SK-N-SH (cell line): ENCODE measurements around the gene OGFOD2. TPM values are rescaled to one million over a fixed set of nuclear protein-coding genes. Genes with fewer than 3 reads are reported as not detected.

Source experiments
- CTCF ChIA-PET: fragments of 300-600, 350-600 bp; formaldehyde crosslinking; extraction: SDS; loops from one replicate; lab custom pipeline; 2021; lab: Yijun Ruan, JAX
- POLR2A ChIA-PET: fragments of 350-600 bp; sonication (Branson Sonifier 250); formaldehyde crosslinking; extraction: SDS; loops from one replicate; lab custom pipeline; 2020; ENCODE audit warnings: antibody characterized with exemption, inconsistent platforms; lab: Yijun Ruan, JAX
- DNase-seq: peaks from one replicate; pipeline ENCODE4 v3.0.0; 2012
- H2AFZ ChIP-seq: fragments of 200-600 bp; sonication (generic); 2 replicates; pipeline ENCODE4 v1.8.1; 2016; ENCODE audit warnings: antibody characterized with exemption, mild to moderate bottlenecking, low read depth
- H3F3A ChIP-seq: fragments of 200-600 bp; sonication (generic); replicated peaks from 2 replicates; pipeline ENCODE3; 2016; ENCODE audit warnings: antibody characterized with exemption, mild to moderate bottlenecking; ENCODE audit not compliant: insufficient read depth
- H3K27ac ChIP-seq, 2 experiments: fragments of 200-500 bp in 1 of 2; fragments of 200-600 bp in 1 of 2; sonication (Bioruptor generic) in 1 of 2; sonication (generic), shearing (Covaris generic) in 1 of 2; 2 replicates each; pipeline versions ENCODE4 v1.5.1 to v1.6.1; 2014 to 2016; ENCODE audit warnings: low read depth in 2 of 2, inconsistent platforms in 1 of 2, low read length in 1 of 2, mild to moderate bottlenecking in 1 of 2, mixed read lengths in 1 of 2
- H3K27me3 ChIP-seq: fragments of 200-600 bp; sonication (generic), shearing (Covaris generic); 2 replicates; pipeline ENCODE4 v1.6.1; 2016; ENCODE audit warnings: mixed run types; ENCODE audit not compliant: insufficient read depth
- H3K36me3 ChIP-seq, 2 experiments: fragments of 200-500 bp in 1 of 2; fragments of 200-600 bp in 1 of 2; sonication (Bioruptor generic) in 1 of 2; sonication (generic) in 1 of 2; replicated peaks in 1 of 2; 2 replicates each; pipeline versions ENCODE3 to v1.5.1; 2014 to 2016; ENCODE audit warnings: low read length in 1 of 2, mild to moderate bottlenecking in 1 of 2; ENCODE audit not compliant: insufficient read depth in 2 of 2, control insufficient read depth in 1 of 2
- H3K4me1 ChIP-seq, 2 experiments: fragments of 200-500 bp in 1 of 2; fragments of 200-600 bp in 1 of 2; sonication (Bioruptor generic) in 1 of 2; sonication (generic), shearing (Covaris generic) in 1 of 2; 2 replicates each; pipeline versions ENCODE4 v1.5.1 to v1.6.1; 2014 to 2016; ENCODE audit warnings: low read depth in 1 of 2, low read length in 1 of 2, mixed run types in 1 of 2; ENCODE audit not compliant: insufficient read depth in 2 of 2, control insufficient read depth in 1 of 2
- H3K4me2 ChIP-seq: fragments of 200-600 bp; sonication (generic), shearing (Covaris generic); 2 replicates; pipeline ENCODE4 v1.6.1; 2017; ENCODE audit warnings: mixed run types
- H3K4me3 ChIP-seq, 2 experiments: fragments of 200-500 bp in 1 of 2; fragments of 200-600 bp in 1 of 2; sonication (Bioruptor generic) in 1 of 2; sonication (generic), shearing (Covaris generic) in 1 of 2; 2 replicates each; pipeline versions ENCODE4 v1.5.1 to v1.8.1; 2014 to 2016; ENCODE audit warnings: low read depth in 2 of 2, inconsistent platforms in 1 of 2, low read length in 1 of 2, mild to moderate bottlenecking in 1 of 2, mixed read lengths in 1 of 2, moderate library complexity in 1 of 2
- H3K79me2 ChIP-seq: fragments of 200-600 bp; sonication (generic); 2 replicates; pipeline ENCODE4 v1.8.1; 2017; ENCODE audit warnings: mild to moderate bottlenecking; ENCODE audit not compliant: insufficient read depth
- H3K9ac ChIP-seq: fragments of 200-600 bp; sonication (generic); 2 replicates; pipeline ENCODE4 v1.6.1; 2017; ENCODE audit warnings: mixed run types
- H3K9me2 ChIP-seq: fragments of 200-600 bp; sonication (generic); 2 replicates; pipeline ENCODE4 v1.6.1; 2017; ENCODE audit warnings: mixed run types
- H3K9me3 ChIP-seq: fragments of 200-600 bp; sonication (generic); 2 replicates; pipeline ENCODE4 v1.6.1; 2017; ENCODE audit warnings: mixed run types, mild to moderate bottlenecking, moderate library complexity
- H4K20me1 ChIP-seq: fragments of 200-600 bp; sonication (generic); 2 replicates; pipeline ENCODE4 v1.6.1; 2017; ENCODE audit warnings: mild to moderate bottlenecking, mixed run types; ENCODE audit not compliant: insufficient read depth
- EP300 ChIP-seq, 2 experiments: IDR thresholded peaks; 2 replicates each; pipeline versions ENCODE4 v1.4.0 to v1.6.1; 2012; ENCODE audit warnings: borderline replicate concordance in 1 of 2, low read depth in 1 of 2, low read length in 1 of 2
- FOSL2 ChIP-seq: IDR thresholded peaks from 2 replicates; pipeline ENCODE4 v1.4.0; 2012; ENCODE audit warnings: low read depth, mild to moderate bottlenecking, moderate library complexity, borderline replicate concordance
- FOXM1 ChIP-seq: IDR thresholded peaks from 2 replicates; pipeline ENCODE4 v1.4.0; 2012; ENCODE audit warnings: low read depth, mild to moderate bottlenecking
- GATA2 ChIP-seq: sonication (generic); formaldehyde crosslinking; IDR thresholded peaks from 2 replicates; pipeline ENCODE4 v1.5.0; 2020; ENCODE audit warnings: mild to moderate bottlenecking, missing genetic modification reagents
- JUND ChIP-seq: IDR thresholded peaks from 2 replicates; pipeline ENCODE4 v1.4.0; 2012
- MAX ChIP-seq: IDR thresholded peaks from 2 replicates; pipeline ENCODE4 v1.4.0; 2012; ENCODE audit warnings: low read depth
- MEF2A ChIP-seq: IDR thresholded peaks from 2 replicates; pipeline ENCODE4 v1.4.0; 2012; ENCODE audit warnings: low read depth, borderline replicate concordance
- MXI1 ChIP-seq: IDR thresholded peaks from 2 replicates; pipeline ENCODE4 v1.6.1; 2012; ENCODE audit warnings: mild to moderate bottlenecking, low read depth, low read length, improper control_type of control experiment
- NFIC ChIP-seq: IDR thresholded peaks from 2 replicates; pipeline ENCODE4 v1.4.0; 2012; ENCODE audit warnings: borderline replicate concordance
- RCOR1 ChIP-seq: fragments of 150-350 bp; IDR thresholded peaks from 2 replicates; pipeline ENCODE4 v1.6.1; 2017; ENCODE audit warnings: antibody characterized with exemption, low read length
- RFX5 ChIP-seq: IDR thresholded peaks from 2 replicates; pipeline ENCODE4 v1.6.1; 2012; ENCODE audit warnings: mild to moderate bottlenecking, improper control_type of control experiment, low read length
- SIN3A ChIP-seq: IDR thresholded peaks from 2 replicates; pipeline ENCODE4 v1.6.1; 2012; ENCODE audit warnings: low read depth, mild to moderate bottlenecking, low read length, moderate library complexity, borderline replicate concordance
- SMC3 ChIP-seq: IDR thresholded peaks from 2 replicates; pipeline ENCODE4 v1.6.1; 2012; ENCODE audit warnings: low read depth, low read length, improper control_type of control experiment
- TEAD4 ChIP-seq: IDR thresholded peaks from 2 replicates; pipeline ENCODE4 v1.4.0; 2012; ENCODE audit warnings: mild to moderate bottlenecking, borderline replicate concordance; ENCODE audit not compliant: insufficient read depth
- YY1 ChIP-seq: IDR thresholded peaks from 2 replicates; pipeline ENCODE4 v1.4.0; 2012; ENCODE audit warnings: low read depth, mild to moderate bottlenecking
- WGBS: methylation state at CpG from one replicate; pipeline ENCODE4 v1.1.6; 2017; ENCODE audit warnings: low lambda C conversion rate; 5-methylcytosine and 5-hydroxymethylcytosine counted together
- polyA plus RNA-seq, 3 experiments: library from polyadenylated mRNA; depleted of rRNA; stranded (reverse); fragments of >200 nt; gene quantifications; 2 replicates each; pipeline ENCODE4 v1.2.3, GENCODE V29; 2012
- TF ChIP-seq, protein P1 (sequence below): IDR thresholded peaks from 2 replicates; pipeline ENCODE4 v1.4.0; 2012; ENCODE audit warnings: low read depth, borderline replicate concordance
- TF ChIP-seq, protein P2 (sequence below): fragments of 200-600 bp; sonication (generic); IDR thresholded peaks from 2 replicates; pipeline ENCODE4 v1.6.1; 2017; ENCODE audit warnings: antibody characterized with exemption, mild to moderate bottlenecking, moderate library complexity

The OGFOD2 gene
- polyA plus RNA-seq, 1 of the 3 experiments (the other 2 are of a cell fraction) = 22.0 TPM

DNA sequence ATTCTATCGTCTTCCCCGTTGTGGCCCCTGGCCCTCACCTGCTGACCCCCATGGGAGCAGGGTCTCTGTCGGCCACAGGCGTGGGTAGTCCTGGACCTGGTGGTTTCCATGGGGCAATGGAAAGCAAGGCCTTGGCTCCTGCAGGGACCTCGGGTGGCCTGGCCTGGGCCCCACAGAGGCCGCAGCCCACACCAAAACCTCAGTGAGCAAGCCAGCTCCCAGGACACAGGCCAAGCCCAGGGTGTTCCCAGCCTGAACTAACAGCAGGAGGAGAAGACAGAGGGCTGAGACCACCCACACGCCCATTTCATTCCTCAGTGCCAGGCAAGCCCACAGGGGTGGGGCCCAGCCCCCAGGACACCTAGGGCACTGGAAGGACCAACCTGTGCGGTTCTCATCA lies 25.6 kb upstream of the OGFOD2 start (continued):
- TF ChIP-seq, protein P1, sequence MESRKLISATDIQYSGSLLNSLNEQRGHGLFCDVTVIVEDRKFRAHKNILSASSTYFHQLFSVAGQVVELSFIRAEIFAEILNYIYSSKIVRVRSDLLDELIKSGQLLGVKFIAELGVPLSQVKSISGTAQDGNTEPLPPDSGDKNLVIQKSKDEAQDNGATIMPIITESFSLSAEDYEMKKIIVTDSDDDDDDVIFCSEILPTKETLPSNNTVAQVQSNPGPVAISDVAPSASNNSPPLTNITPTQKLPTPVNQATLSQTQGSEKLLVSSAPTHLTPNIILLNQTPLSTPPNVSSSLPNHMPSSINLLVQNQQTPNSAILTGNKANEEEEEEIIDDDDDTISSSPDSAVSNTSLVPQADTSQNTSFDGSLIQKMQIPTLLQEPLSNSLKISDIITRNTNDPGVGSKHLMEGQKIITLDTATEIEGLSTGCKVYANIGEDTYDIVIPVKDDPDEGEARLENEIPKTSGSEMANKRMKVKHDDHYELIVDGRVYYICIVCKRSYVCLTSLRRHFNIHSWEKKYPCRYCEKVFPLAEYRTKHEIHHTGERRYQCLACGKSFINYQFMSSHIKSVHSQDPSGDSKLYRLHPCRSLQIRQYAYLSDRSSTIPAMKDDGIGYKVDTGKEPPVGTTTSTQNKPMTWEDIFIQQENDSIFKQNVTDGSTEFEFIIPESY = no peak
- no peak for TF ChIP-seq JUND
- no peak for TF ChIP-seq RCOR1

GRCh38 chr12:122949816-122950675 lies 25.0 kb upstream of the OGFOD2 start:
- Histone ChIP-seq H3F3A (peaks cover 22% of the 10 kb centered on the region), H3K27me3 (no peaks in the 10 kb centered on the region), H4K20me1 (no peaks in the 10 kb centered on the region), H3K79me2 (no peaks in the 10 kb centered on the region), H3K9ac (no peak overlapping the region), H3K4me3 (no peak overlapping the region), H3K27ac (no peak overlapping the region), H3K4me2 (no peak overlapping the region), H3K9me3 (no peaks in the 10 kb centered on the region), H3K9me2 (no peaks in the 10 kb centered on the region), H3K4me1 (peaks cover 0 to 24% of the 10 kb centered on the region in 2 experiments; a peak in 2 of 4 replicates), H3K36me3 (no peaks in the 10 kb centered on the region), H2AFZ (no peak overlapping the region)
- ChIA-PET CTCF (interaction anchor here (1.1 to 13.7 kb wide), 4 partner anchors 69 to 155 kb away, joined by 5 to 148 read pairs (median 38); no protein-coding TSS in a partner anchor), POLR2A (no interaction called here)
- peak; percentile 27 for DNase-seq
- 93% methylated on average over 20 of the region's 27 CpGs for WGBS
- no peak for TF ChIP-seq RFX5
- TF ChIP-seq, protein P2, sequence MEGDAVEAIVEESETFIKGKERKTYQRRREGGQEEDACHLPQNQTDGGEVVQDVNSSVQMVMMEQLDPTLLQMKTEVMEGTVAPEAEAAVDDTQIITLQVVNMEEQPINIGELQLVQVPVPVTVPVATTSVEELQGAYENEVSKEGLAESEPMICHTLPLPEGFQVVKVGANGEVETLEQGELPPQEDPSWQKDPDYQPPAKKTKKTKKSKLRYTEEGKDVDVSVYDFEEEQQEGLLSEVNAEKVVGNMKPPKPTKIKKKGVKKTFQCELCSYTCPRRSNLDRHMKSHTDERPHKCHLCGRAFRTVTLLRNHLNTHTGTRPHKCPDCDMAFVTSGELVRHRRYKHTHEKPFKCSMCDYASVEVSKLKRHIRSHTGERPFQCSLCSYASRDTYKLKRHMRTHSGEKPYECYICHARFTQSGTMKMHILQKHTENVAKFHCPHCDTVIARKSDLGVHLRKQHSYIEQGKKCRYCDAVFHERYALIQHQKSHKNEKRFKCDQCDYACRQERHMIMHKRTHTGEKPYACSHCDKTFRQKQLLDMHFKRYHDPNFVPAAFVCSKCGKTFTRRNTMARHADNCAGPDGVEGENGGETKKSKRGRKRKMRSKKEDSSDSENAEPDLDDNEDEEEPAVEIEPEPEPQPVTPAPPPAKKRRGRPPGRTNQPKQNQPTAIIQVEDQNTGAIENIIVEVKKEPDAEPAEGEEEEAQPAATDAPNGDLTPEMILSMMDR = no peak
- no peak for TF ChIP-seq YY1
- no peak for TF ChIP-seq SMC3
- TF ChIP-seq GATA2 (CRISPR knock-in tag) = no peak
- no peak for TF ChIP-seq EP300 (IDR thresholded peaks at IDR 0.05; ENCODE audit: borderline replicate concordance in 1 of 2, low read depth in 1 of 2, low read length in 1 of 2)
- no peak for TF ChIP-seq NFIC
- TF ChIP-seq MXI1 = no peak
- TF ChIP-seq FOSL2 = no peak
- TF ChIP-seq TEAD4 = no peak
- TF ChIP-seq SIN3A = no peak
- TF ChIP-seq, protein P1 = no peak
- no peak for TF ChIP-seq FOXM1
- TF ChIP-seq MAX = no peak
- no peak for TF ChIP-seq MEF2A
